ENCODE measurements around the gene CDA.

CDA gene

DNA sequence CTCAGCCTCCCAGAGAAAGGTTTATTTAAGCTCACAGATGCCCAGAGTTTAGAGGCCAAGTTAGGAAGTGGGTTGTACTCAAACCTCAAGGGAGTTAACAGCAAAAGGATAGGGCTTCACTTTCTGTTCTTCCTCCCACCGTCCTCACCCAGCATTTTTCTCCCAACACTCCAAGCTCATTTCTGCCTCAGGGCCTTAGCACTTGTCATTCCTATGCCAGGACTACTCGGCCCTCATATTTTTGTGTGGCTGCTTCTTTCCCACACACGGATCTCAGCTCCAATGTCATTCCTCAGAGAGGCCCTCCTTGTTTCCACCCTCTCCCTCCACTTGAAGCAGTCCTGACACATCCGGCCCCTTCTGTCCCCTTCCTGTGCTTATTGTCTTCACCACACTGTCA, 23.7 kb upstream of the CDA start:
- Histone ChIP-seq H3K4me1 (ENCODE audit: insufficient read depth, low read length) (no peaks in the 10 kb centered on the region), H3K27ac (ENCODE audit: low read depth, low read length) (no peak overlapping the region), H3K27me3 (ENCODE audit: insufficient read depth, low read length) (peaks cover 17% of the 10 kb centered on the region), H3K9ac (ENCODE audit: low read depth, low read length) (no peak overlapping the region), H3K4me3 (ENCODE audit: low read length) (no peak overlapping the region), H3K9me3 (ENCODE audit: insufficient read depth, low read depth, low read length) (no peaks in the 10 kb centered on the region), H3K36me3 (ENCODE audit: insufficient read depth, low read length) (no peaks in the 10 kb centered on the region)
- WGBS: 77% methylated on average over 4 of the region's 4 CpGs

DNA sequence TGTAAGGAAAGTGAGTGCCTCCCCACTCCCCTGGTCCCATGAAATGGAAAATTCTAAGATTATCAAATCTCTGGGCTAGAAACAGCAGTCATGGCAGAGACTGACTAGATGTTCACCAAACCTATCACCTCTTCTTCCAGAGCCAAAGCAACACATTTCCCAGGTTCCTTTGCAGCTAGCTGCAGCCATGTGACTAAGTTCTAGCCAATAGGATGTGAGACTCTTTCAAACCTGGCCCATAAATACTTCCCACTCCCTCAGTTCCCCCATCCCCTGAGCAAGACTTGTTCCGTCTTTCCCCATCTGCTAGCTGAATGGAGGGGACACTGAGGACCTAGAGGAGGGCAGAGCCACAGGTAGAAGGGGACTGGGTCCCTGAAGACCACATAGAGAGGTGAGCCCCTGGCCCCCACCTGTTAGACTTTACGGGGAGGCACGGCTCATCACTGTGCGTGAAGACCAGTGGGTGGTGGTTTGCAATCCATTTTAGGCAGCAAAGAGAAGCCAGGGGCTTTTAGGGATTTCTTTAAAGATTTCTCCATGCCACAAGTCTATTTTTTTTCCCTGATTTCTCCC, 19.3 kb upstream of the CDA start:
- Histone ChIP-seq H3K4me1 (ENCODE audit: insufficient read depth, low read length) (no peaks in the 10 kb centered on the region), H3K4me3 (ENCODE audit: low read length) (no peak overlapping the region), H3K27me3 (ENCODE audit: insufficient read depth, low read length) (peaks cover 22% of the 10 kb centered on the region), H3K9me3 (ENCODE audit: insufficient read depth, low read depth, low read length) (peaks cover 5% of the 10 kb centered on the region; the same call in 1 of the 2 replicates), H3K9ac (ENCODE audit: low read depth, low read length) (no peak overlapping the region), H3K27ac (ENCODE audit: low read depth, low read length) (no peak overlapping the region), H3K36me3 (ENCODE audit: insufficient read depth, low read length) (no peaks in the 10 kb centered on the region)
- WGBS: 93% methylated on average over 4 of the region's 4 CpGs

DNA sequence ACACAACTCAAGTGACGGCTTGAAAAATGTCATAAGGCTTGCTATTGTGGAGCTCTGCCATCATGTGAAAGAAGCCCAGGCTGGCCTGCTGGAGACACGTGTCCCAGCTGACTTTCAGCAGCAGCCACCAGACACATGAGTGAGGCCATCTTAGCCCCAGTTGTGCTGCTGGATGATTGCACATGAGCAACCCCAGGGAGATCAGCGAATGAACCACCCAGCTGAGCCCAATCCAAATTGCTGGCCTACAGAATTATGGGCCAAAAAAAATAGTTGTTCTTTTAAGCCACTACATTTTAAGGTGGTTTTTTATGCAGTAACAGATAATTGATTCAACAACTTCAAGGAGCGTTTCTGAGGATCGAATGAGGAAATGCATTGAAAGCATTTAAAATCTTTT, 17.5 kb upstream of the CDA start:
- H3K9me3 ChIP-seq (ENCODE audit: insufficient read depth, low read depth, low read length): peaks cover 5% of the 10 kb centered on the region; the same call in 1 of the 2 replicates
- WGBS: 93% methylated on average over 5 of the region's 5 CpGs
- no peak overlapping the region for H3K9ac ChIP-seq (ENCODE audit: low read depth, low read length)
- no peak overlapping the region for H3K4me3 ChIP-seq (ENCODE audit: low read length)
- H3K27ac ChIP-seq (ENCODE audit: low read depth, low read length): no peak overlapping the region
- H3K36me3 ChIP-seq (ENCODE audit: insufficient read depth, low read length): no peaks in the 10 kb centered on the region
- H3K27me3 ChIP-seq (ENCODE audit: insufficient read depth, low read length): peaks cover 24% of the 10 kb centered on the region
- H3K4me1 ChIP-seq (ENCODE audit: insufficient read depth, low read length): no peaks in the 10 kb centered on the region

DNA sequence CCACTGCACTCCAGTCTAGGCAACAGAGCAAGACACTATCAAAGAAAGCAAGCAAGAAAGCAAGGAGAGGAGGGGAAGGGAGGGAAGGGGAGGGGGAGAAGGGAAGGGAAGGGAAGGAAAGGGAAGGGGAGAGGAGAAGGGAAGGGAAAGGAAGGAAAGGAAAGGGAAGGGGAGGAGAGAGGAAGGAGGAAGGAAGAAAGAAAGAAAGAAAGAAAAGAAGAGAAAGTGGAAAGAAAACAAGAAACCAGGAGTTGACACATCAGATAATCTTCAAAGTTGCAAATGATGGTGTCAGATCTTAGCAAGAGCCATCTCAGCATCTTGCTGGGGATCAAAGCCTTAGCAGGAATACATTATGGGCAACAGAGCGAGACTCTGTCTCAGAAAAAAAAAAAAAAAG, 14.9 kb upstream of the CDA start:
- Histone ChIP-seq H3K36me3 (ENCODE audit: insufficient read depth, low read length) (no peaks in the 10 kb centered on the region), H3K27me3 (ENCODE audit: insufficient read depth, low read length) (peaks cover 24% of the 10 kb centered on the region), H3K9me3 (ENCODE audit: insufficient read depth, low read depth, low read length) (peaks cover 5% of the 10 kb centered on the region; the same call in 1 of the 2 replicates), H3K4me1 (ENCODE audit: insufficient read depth, low read length) (no peaks in the 10 kb centered on the region), H3K27ac (ENCODE audit: low read depth, low read length) (no peak overlapping the region), H3K4me3 (ENCODE audit: low read length) (no peak overlapping the region), H3K9ac (ENCODE audit: low read depth, low read length) (no peak overlapping the region)
- WGBS: 82% methylated on average over 1 of the region's 1 CpG

DNA sequence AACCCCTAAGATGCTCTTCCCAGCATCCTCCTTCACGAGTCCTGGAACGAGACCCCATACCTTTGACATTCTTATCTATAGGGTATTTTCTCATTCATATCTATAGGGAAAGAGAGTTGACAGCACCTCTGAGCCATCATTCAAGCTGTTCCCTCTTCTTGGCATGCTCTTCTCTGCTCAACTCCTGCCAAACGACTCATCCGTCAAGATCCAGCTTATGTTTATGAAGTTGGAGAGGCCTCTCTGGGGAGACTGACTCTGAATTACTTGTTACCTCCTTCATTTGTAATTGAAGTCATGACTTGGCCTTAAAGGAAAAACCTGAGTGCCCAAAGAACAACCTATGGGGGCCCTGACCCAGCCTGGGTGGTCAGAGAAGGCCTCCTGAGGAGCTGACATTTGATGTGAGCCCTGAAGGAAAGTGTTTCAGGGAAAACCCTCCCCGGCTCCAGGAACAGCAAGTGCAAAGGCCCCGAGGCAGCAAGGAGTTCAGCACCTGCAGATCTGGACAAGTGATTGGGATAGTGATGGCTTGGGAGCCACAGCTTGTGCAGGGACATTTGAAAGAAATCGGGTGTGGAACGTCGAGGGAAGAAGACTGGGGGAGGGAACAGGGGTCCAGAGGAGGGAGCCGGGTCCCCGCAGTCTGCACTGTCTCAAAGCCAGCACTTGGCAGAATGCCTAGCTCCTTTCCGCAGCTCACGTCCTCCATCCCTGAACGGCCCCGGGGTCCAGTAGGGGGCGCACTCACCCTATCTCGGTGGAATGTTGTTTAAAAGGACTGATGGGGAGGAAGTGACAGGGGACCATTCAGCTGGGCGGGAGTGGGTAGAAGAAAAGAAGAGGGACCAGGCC, 14.0 kb upstream of the CDA start:
- H3K9me3 ChIP-seq (ENCODE audit: insufficient read depth, low read depth, low read length): peaks cover 5% of the 10 kb centered on the region; the same call in 1 of the 2 replicates
- H3K27me3 ChIP-seq (ENCODE audit: insufficient read depth, low read length): peaks cover 19% of the 10 kb centered on the region
- H3K4me3 ChIP-seq (ENCODE audit: low read length): no peak overlapping the region
- H3K4me1 ChIP-seq (ENCODE audit: insufficient read depth, low read length): no peaks in the 10 kb centered on the region
- H3K27ac ChIP-seq (ENCODE audit: low read depth, low read length): no peak overlapping the region
- H3K36me3 ChIP-seq (ENCODE audit: insufficient read depth, low read length): no peaks in the 10 kb centered on the region
- no peak overlapping the region for H3K9ac ChIP-seq (ENCODE audit: low read depth, low read length)
- 37% methylated on average over 18 of the region's 18 CpGs for WGBS

DNA sequence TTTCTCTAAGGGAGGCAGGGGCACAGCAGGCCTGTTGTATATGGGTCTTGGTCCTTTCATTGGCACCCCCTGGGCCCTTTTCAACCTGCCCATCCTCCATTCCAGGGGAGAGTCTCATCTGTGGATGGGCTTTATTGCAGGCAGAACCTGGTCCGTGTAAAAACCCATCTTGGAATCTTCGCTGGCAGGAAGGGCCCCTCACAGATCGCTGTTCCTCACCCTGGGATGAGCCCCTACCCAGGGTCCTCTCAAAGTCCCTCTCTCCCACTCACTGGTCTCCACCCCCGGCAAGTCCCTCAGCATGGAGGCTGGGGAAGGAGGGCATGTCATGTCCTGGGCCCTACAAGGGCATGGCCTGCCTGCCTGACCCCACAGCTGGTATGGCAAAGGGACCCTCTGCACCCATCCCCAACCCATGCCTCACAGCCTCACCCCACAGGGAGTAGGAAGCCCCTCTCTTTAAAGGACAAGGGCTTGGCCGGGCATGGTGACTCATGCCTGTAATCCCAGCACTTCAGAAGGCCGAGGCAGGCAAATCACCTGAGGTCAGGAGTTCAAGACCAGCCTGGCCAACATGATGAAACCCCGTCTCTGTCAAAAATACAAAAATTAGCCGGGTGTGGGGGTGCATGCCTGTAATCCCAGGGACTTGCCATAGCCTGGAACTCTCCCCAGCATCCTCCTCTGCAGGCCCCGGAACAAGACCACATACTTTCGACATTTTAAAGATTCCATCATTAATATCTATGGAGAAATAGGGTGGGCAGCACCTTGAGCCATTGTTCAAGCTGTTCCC, 13.2 kb upstream of the CDA start:
- 91% methylated on average over 9 of the region's 10 CpGs for WGBS

DNA sequence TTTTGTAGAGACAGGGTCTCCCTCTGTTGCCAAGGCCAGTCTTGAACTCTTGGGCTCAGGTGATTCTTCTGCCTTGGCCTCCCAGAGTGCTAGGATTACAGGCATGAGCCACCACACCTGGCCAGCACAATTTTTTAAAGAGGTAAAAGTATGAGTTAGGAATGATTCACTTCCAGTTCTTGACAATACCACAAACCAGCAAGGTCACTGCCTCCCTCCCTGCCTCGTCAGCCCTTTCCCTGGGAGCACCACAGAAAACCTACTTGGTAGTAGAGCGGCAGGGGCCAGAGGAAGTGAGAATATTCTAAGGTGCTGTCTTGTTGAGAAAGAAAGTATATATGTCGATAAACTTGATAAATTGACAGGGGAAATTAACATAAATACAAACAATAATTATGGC, 10.8 kb upstream of the CDA start:
- Histone ChIP-seq H3K27me3 (ENCODE audit: insufficient read depth, low read length) (peaks cover 15% of the 10 kb centered on the region), H3K4me1 (ENCODE audit: insufficient read depth, low read length) (no peaks in the 10 kb centered on the region), H3K36me3 (ENCODE audit: insufficient read depth, low read length) (no peaks in the 10 kb centered on the region), H3K4me3 (ENCODE audit: low read length) (no peak overlapping the region), H3K9me3 (ENCODE audit: insufficient read depth, low read depth, low read length) (no peaks in the 10 kb centered on the region), H3K9ac (ENCODE audit: low read depth, low read length) (no peak overlapping the region), H3K27ac (ENCODE audit: low read depth, low read length) (no peak overlapping the region)
- WGBS: 100% methylated on average over 1 of the region's 3 CpGs

More for the DNA sequence above, 13.2 kb upstream of the CDA start:
- no peak overlapping the region for H3K9ac ChIP-seq (ENCODE audit: low read depth, low read length)
- peaks cover 5% of the 10 kb centered on the region; the same call in 1 of the 2 replicates for H3K9me3 ChIP-seq (ENCODE audit: insufficient read depth, low read depth, low read length)
- no peak overlapping the region for H3K27ac ChIP-seq (ENCODE audit: low read depth, low read length)
- no peak overlapping the region for H3K4me3 ChIP-seq (ENCODE audit: low read length)
- peaks cover 19% of the 10 kb centered on the region for H3K27me3 ChIP-seq (ENCODE audit: insufficient read depth, low read length)
- H3K4me1 ChIP-seq (ENCODE audit: insufficient read depth, low read length): no peaks in the 10 kb centered on the region
- H3K36me3 ChIP-seq (ENCODE audit: insufficient read depth, low read length): no peaks in the 10 kb centered on the region

DNA sequence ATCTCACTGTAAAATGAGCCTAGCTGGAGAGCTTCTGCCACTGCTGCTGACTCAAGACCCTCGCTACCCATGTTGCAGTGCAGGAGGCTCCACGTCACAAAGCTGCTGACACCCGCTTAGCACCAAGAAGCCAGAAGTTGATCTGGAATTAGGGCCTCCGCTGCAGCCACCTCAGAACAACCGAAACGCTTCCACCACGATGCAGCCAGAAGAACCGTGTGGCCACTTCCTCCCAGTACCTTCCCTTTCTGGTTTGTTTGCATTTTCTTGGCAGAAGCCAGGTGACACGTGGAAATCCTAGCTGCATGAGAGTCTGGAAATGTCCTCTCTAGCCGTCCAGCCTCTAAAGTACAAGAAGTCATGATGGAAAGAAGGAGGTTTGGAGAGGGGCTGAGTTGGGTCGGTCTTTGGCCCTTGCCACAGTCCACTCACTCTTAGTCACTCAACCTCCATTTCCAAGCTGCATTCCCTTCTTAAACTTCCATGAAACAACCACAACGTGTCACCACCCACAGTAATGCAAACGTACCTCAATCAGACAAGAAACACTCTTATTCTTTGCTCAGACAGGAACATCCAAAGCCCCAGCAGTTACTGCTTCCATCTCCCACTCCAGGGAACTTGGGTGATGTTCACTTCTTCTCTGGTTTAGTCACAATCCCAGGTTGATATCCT, 10.0 kb upstream of the CDA start:
- Histone ChIP-seq H3K9me3 (ENCODE audit: insufficient read depth, low read depth, low read length) (no peaks in the 10 kb centered on the region), H3K9ac (ENCODE audit: low read depth, low read length) (no peak overlapping the region), H3K36me3 (ENCODE audit: insufficient read depth, low read length) (no peaks in the 10 kb centered on the region), H3K27me3 (ENCODE audit: insufficient read depth, low read length) (peaks cover 8% of the 10 kb centered on the region), H3K4me3 (ENCODE audit: low read length) (no peak overlapping the region), H3K4me1 (ENCODE audit: insufficient read depth, low read length) (no peaks in the 10 kb centered on the region), H3K27ac (ENCODE audit: low read depth, low read length) (no peak overlapping the region)
- WGBS: 81% methylated on average over 13 of the region's 13 CpGs

DNA sequence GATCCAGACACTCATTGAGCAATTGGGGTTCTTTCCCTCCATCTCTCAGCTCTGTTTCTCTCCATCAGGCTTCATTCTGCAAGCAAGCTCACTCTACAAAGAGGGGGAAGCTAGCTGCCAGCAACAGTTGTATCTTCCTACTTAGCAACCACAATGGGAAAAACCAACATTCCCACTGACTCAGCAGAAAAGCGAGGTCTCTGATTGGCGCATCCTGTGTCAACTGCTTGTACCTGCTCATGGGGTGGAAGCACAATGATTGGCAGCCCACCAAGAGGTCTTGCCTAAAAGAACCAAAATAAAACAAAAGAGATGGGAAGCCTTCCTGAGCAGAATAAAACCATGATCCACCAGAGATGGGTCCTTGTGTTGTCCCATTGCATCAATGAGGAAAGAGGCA, 4.0 kb upstream of the CDA start:
- WGBS: 73% methylated on average over 2 of the region's 2 CpGs
- Histone ChIP-seq H3K36me3 (ENCODE audit: insufficient read depth, low read length) (no peaks in the 10 kb centered on the region), H3K4me1 (ENCODE audit: insufficient read depth, low read length) (peaks cover 6% of the 10 kb centered on the region), H3K27me3 (ENCODE audit: insufficient read depth, low read length) (no peaks in the 10 kb centered on the region), H3K9me3 (ENCODE audit: insufficient read depth, low read depth, low read length) (no peaks in the 10 kb centered on the region), H3K9ac (ENCODE audit: low read depth, low read length) (no peak overlapping the region), H3K27ac (ENCODE audit: low read depth, low read length) (peak overlapping the region; percentile 10; the same call in 1 of the 2 replicates), H3K4me3 (ENCODE audit: low read length) (no peak overlapping the region)

DNA sequence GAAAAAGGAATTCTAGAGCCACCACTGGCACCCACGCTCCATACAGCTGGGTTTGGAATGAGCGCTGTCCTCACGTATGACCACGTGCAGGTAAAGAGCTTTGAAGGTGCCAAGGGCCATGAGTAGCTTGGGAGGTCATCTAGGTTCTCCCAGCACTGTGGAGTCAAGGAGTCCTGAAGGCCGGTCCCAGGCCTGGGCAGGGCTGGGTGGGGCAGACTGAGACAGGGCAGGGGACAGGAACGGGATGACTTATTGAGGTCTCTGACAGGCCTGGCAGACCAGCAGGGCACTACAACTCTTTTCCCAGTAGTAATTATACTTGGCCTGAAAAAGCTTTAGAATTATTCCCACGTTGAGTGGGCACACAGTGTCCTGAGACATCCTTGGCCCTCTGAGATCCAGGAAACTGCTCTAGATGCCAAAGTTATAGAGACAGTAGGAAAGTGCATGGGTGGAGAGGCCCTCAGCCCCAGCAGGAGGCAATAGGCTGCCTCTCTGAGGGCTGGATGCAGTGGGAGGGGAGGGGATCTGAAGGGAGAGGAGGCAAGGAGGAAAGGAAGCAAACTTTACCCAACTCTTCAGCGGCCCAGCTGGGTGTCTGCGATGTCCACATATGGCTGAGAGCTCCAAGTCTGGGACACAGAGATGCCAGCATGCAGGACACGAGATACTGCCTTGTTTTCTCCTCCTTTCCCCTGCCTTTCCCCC, 1.8 kb upstream of the CDA start:
- no peak overlapping the region for H3K4me3 ChIP-seq (ENCODE audit: low read length)

More for the DNA sequence above, 1.8 kb upstream of the CDA start:
- Histone ChIP-seq H3K9ac (ENCODE audit: low read depth, low read length) (no peak overlapping the region), H3K27me3 (ENCODE audit: insufficient read depth, low read length) (no peaks in the 10 kb centered on the region), H3K36me3 (ENCODE audit: insufficient read depth, low read length) (no peaks in the 10 kb centered on the region), H3K27ac (ENCODE audit: low read depth, low read length) (no peak overlapping the region), H3K9me3 (ENCODE audit: insufficient read depth, low read depth, low read length) (no peaks in the 10 kb centered on the region), H3K4me1 (ENCODE audit: insufficient read depth, low read length) (peaks cover 11% of the 10 kb centered on the region)
- 75% methylated on average over 10 of the region's 10 CpGs for WGBS
